Measurements from ENCODE around the gene UNC5B. TPM values are rescaled to one million over a fixed set of nuclear protein-coding genes. Genes with fewer than 3 reads are reported as not detected.

Gene UNC5B
- total and polyA plus RNA-seq, 4 donors: 2.9 to 13.0 (median 8.5) TPM

GRCh38 chr10:71342573-71343391 lies 130.4 kb downstream of the UNC5B start:
- Histone ChIP-seq H3K27me3 (ENCODE audit: control insufficient read depth in 1 of 2, insufficient read depth in 2 of 2, low read length in 1 of 2) (no peaks in the 10 kb centered on the region), H3K27ac (ENCODE audit: low read depth in 1 of 2, low read length in 2 of 2) (no peak overlapping the region), H3K4me1 (ENCODE audit: control insufficient read depth in 1 of 2, insufficient read depth in 2 of 2, low read length in 2 of 2) (no peaks in the 10 kb centered on the region), H3K9me3 (ENCODE audit: control insufficient read depth, low read length) (no peaks in the 10 kb centered on the region), H3K36me3 (ENCODE audit: control insufficient read depth in 1 of 2, insufficient read depth in 2 of 2, low read length in 1 of 2) (no peaks in the 10 kb centered on the region), H3K4me3 (ENCODE audit: low read length in 2 of 2) (no peak overlapping the region)
- 92 to 97% methylated on average over 8 of the region's 8 CpGs for WGBS, 2 donors
- ATAC-seq (ENCODE audit: low FRiP score) (no peak), DNase-seq (no peak)
- intact Hi-C loops (cut with DNase I): no loop called here

GRCh38 chr10:71343392-71343773 lies 131.0 kb downstream of the UNC5B start:
- ATAC-seq (ENCODE audit: low FRiP score): no peak
- Histone ChIP-seq H3K27ac (ENCODE audit: low read depth in 1 of 2, low read length in 2 of 2) (no peak overlapping the region), H3K36me3 (ENCODE audit: control insufficient read depth in 1 of 2, insufficient read depth in 2 of 2, low read length in 1 of 2) (no peaks in the 10 kb centered on the region), H3K4me1 (ENCODE audit: control insufficient read depth in 1 of 2, insufficient read depth in 2 of 2, low read length in 2 of 2) (no peaks in the 10 kb centered on the region), H3K4me3 (ENCODE audit: low read length in 2 of 2) (no peak overlapping the region), H3K27me3 (ENCODE audit: control insufficient read depth in 1 of 2, insufficient read depth in 2 of 2, low read length in 1 of 2) (no peaks in the 10 kb centered on the region), H3K9me3 (ENCODE audit: control insufficient read depth, low read length) (no peaks in the 10 kb centered on the region)
- intact Hi-C loops (cut with DNase I): no loop called here
- DNase-seq: peak in 1 of 2 donors; percentile 65
- 94 to 95% methylated on average over 5 of the region's 5 CpGs for WGBS, 2 donors

- Histone ChIP-seq H3K36me3 (ENCODE audit: control insufficient read depth in 1 of 2, insufficient read depth in 2 of 2, low read length in 1 of 2) (no peaks in the 10 kb centered on the region), H3K27ac (ENCODE audit: low read depth in 1 of 2, low read length in 2 of 2) (no peak overlapping the region), H3K4me3 (ENCODE audit: low read length in 2 of 2) (no peak overlapping the region), H3K9me3 (ENCODE audit: control insufficient read depth, low read length) (no peaks in the 10 kb centered on the region), H3K27me3 (ENCODE audit: control insufficient read depth in 1 of 2, insufficient read depth in 2 of 2, low read length in 1 of 2) (no peaks in the 10 kb centered on the region), H3K4me1 (ENCODE audit: control insufficient read depth in 1 of 2, insufficient read depth in 2 of 2, low read length in 2 of 2) (no peaks in the 10 kb centered on the region)
- intact Hi-C loops (cut with DNase I): no loop called here
- ATAC-seq (ENCODE audit: low FRiP score) (no peak), DNase-seq (no peak)
- WGBS, 2 donors: 88% methylated on average over 9 of the region's 9 CpGs
These were observed 132.0 kb downstream of the UNC5B start for GRCh38 chr10:71344154-71344925.

GRCh38 chr10:71344993-71345480 lies 132.7 kb downstream of the UNC5B start:
- Histone ChIP-seq H3K36me3 (ENCODE audit: control insufficient read depth in 1 of 2, insufficient read depth in 2 of 2, low read length in 1 of 2) (no peaks in the 10 kb centered on the region), H3K27me3 (ENCODE audit: control insufficient read depth in 1 of 2, insufficient read depth in 2 of 2, low read length in 1 of 2) (no peaks in the 10 kb centered on the region), H3K9me3 (ENCODE audit: control insufficient read depth, low read length) (no peaks in the 10 kb centered on the region), H3K4me1 (ENCODE audit: control insufficient read depth in 1 of 2, insufficient read depth in 2 of 2, low read length in 2 of 2) (no peaks in the 10 kb centered on the region), H3K4me3 (ENCODE audit: low read length in 2 of 2) (no peak overlapping the region), H3K27ac (ENCODE audit: low read depth in 1 of 2, low read length in 2 of 2) (no peak overlapping the region)
- whole genome bisulfite sequencing, 2 donors: 79 to 80% methylated on average over 3 of the region's 3 CpGs
- ATAC-seq (ENCODE audit: low FRiP score) (no peak), DNase-seq (no peak)
- intact Hi-C loops (cut with DNase I): no loop called here

- Histone ChIP-seq H3K4me1 (ENCODE audit: control insufficient read depth in 1 of 2, insufficient read depth in 2 of 2, low read length in 2 of 2) (no peaks in the 10 kb centered on the region), H3K27ac (ENCODE audit: low read depth in 1 of 2, low read length in 2 of 2) (no peak overlapping the region), H3K27me3 (ENCODE audit: control insufficient read depth in 1 of 2, insufficient read depth in 2 of 2, low read length in 1 of 2) (no peaks in the 10 kb centered on the region), H3K4me3 (ENCODE audit: low read length in 2 of 2) (no peak overlapping the region), H3K36me3 (ENCODE audit: control insufficient read depth in 1 of 2, insufficient read depth in 2 of 2, low read length in 1 of 2) (no peaks in the 10 kb centered on the region), H3K9me3 (ENCODE audit: control insufficient read depth, low read length) (no peaks in the 10 kb centered on the region)
- ATAC-seq (ENCODE audit: low FRiP score) (no peak), DNase-seq (no peak)
- intact Hi-C loops (cut with DNase I): no loop called here
- 81 to 85% methylated on average over 10 of the region's 10 CpGs for WGBS, 2 donors
These were observed 133.3 kb downstream of the UNC5B start for GRCh38 chr10:71345694-71346093.

GRCh38 chr10:71346731-71347130 lies 134.4 kb downstream of the UNC5B start:
- no peaks in the 10 kb centered on the region for H3K4me1 ChIP-seq (ENCODE audit: control insufficient read depth in 1 of 2, insufficient read depth in 2 of 2, low read length in 2 of 2)
- no peak overlapping the region for H3K4me3 ChIP-seq (ENCODE audit: low read length in 2 of 2)
- ATAC-seq (ENCODE audit: low FRiP score) (no peak), DNase-seq (no peak)
- WGBS, 2 donors: 52 to 78% methylated on average over 3 of the region's 3 CpGs
- H3K27me3 ChIP-seq (ENCODE audit: control insufficient read depth in 1 of 2, insufficient read depth in 2 of 2, low read length in 1 of 2): no peaks in the 10 kb centered on the region
- H3K9me3 ChIP-seq (ENCODE audit: control insufficient read depth, low read length): no peaks in the 10 kb centered on the region
- intact Hi-C loops (cut with DNase I): no loop called here
- no peak overlapping the region for H3K27ac ChIP-seq (ENCODE audit: low read depth in 1 of 2, low read length in 2 of 2)
- H3K36me3 ChIP-seq (ENCODE audit: control insufficient read depth in 1 of 2, insufficient read depth in 2 of 2, low read length in 1 of 2): no peaks in the 10 kb centered on the region

- no peaks in the 10 kb centered on the region for H3K36me3 ChIP-seq (ENCODE audit: control insufficient read depth in 1 of 2, insufficient read depth in 2 of 2, low read length in 1 of 2)
- no peaks in the 10 kb centered on the region for H3K27me3 ChIP-seq (ENCODE audit: control insufficient read depth in 1 of 2, insufficient read depth in 2 of 2, low read length in 1 of 2)
- no peaks in the 10 kb centered on the region for H3K9me3 ChIP-seq (ENCODE audit: control insufficient read depth, low read length)
- WGBS, 2 donors: 74 to 81% methylated on average over 14 of the region's 14 CpGs
- no peaks in the 10 kb centered on the region for H3K4me1 ChIP-seq (ENCODE audit: control insufficient read depth in 1 of 2, insufficient read depth in 2 of 2, low read length in 2 of 2)
- no peak overlapping the region for H3K27ac ChIP-seq (ENCODE audit: low read depth in 1 of 2, low read length in 2 of 2)
- no peak overlapping the region for H3K4me3 ChIP-seq (ENCODE audit: low read length in 2 of 2)
- intact Hi-C loops (cut with DNase I): no loop called here
- ATAC-seq (ENCODE audit: low FRiP score) (no peak), DNase-seq (no peak)
These were observed 135.4 kb downstream of the UNC5B start for GRCh38 chr10:71347587-71348395.

- DNase-seq: no peak
- WGBS, 2 donors: 100% methylated on average over 1 of the region's 1 CpG
- no peak for ATAC-seq (ENCODE audit: low FRiP score)
- intact Hi-C loops (cut with DNase I): no loop called here
- no peaks in the 10 kb centered on the region for H3K4me1 ChIP-seq (ENCODE audit: control insufficient read depth in 1 of 2, insufficient read depth in 2 of 2, low read length in 2 of 2)
- no peaks in the 10 kb centered on the region for H3K27me3 ChIP-seq (ENCODE audit: control insufficient read depth in 1 of 2, insufficient read depth in 2 of 2, low read length in 1 of 2)
- no peak overlapping the region for H3K27ac ChIP-seq (ENCODE audit: low read depth in 1 of 2, low read length in 2 of 2)
- H3K9me3 ChIP-seq (ENCODE audit: control insufficient read depth, low read length): no peaks in the 10 kb centered on the region
- H3K36me3 ChIP-seq (ENCODE audit: control insufficient read depth in 1 of 2, insufficient read depth in 2 of 2, low read length in 1 of 2): no peaks in the 10 kb centered on the region
- H3K4me3 ChIP-seq (ENCODE audit: low read length in 2 of 2): no peak overlapping the region
These were observed 136.5 kb downstream of the UNC5B start for GRCh38 chr10:71348850-71349249.
